ENCODE results near the gene UQCRH.

DNA sequence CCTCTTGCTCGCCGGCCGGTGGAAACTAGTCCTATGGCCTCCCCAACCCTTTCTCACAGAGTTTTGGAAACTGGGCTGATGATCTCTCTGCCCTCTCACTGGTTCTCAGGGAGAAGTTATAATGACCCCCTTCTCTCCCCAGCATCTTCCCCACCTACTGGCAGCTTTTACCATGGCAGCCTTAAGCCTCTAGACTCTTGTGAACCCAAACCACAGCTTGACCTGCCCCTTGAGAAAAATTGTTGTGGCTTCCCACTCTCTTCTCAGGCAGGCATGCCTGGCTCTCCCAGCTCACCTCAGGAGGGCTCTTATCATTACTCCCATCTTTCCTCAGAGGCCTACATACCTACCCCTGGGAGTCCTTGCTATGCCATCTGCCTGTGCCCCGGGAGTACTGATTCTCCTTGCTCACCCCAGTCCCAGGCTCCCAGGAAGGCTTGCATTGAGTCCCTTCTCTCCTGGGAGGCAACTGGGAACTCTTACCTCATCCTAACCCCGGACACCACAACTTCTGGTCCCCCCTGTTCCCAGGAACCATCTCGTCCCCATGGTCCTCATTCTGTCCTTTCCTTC, 38.7 kb downstream of the UQCRH start:
- TF ChIP-seq CTCF (conservative IDR thresholded peaks at IDR 0.05; ENCODE audit: low read length) (peak; percentile 68), EZH2phosphoT487 (IDR thresholded peaks at IDR 0.05; ENCODE audit: borderline replicate concordance) (no peak)
